ENCODE data around the gene C15orf39. TPM values are rescaled to one million over a fixed set of nuclear protein-coding genes. Genes with fewer than 3 reads are reported as not detected.

C15orf39 gene
- polyA plus RNA-seq, 1 donor from 2014 or later = not detected

GRCh38 chr15:75232252-75232813, 30.7 kb downstream of the C15orf39 start:
- Histone ChIP-seq H3K27me3 (ENCODE audit: insufficient read depth, low read depth, low read length) (no peaks in the 10 kb centered on the region), H2AFZ (ENCODE audit: low read depth, low read length) (no peak overlapping the region), H3K27ac (ENCODE audit: low read length) (no peak overlapping the region), H3F3A (ENCODE audit: insufficient read depth, low read length, poor library complexity, severe bottlenecking) (no peaks in the 10 kb centered on the region), H3K9me2 (ENCODE audit: insufficient read depth, low read length) (no peaks in the 10 kb centered on the region), H3K4me2 (ENCODE audit: low read length) (no peak overlapping the region), H3K9me3 (ENCODE audit: low read length) (no peaks in the 10 kb centered on the region), H3K79me2 (replicated peaks; ENCODE audit: insufficient read depth, low read length) (no peaks in the 10 kb centered on the region), H3K36me3 (ENCODE audit: insufficient read depth, low read length) (no peaks in the 10 kb centered on the region), H3K4me3 (ENCODE audit: low read length) (no peak overlapping the region), H4K20me1 (ENCODE audit: insufficient read depth) (no peaks in the 10 kb centered on the region), H3K9ac (ENCODE audit: low read length) (no peak overlapping the region)
- TF ChIP-seq TAF1 (IDR thresholded peaks at IDR 0.05; ENCODE audit: low read depth) (no peak), MXI1 (conservative IDR thresholded peaks at IDR 0.05; ENCODE audit: poor library complexity, severe bottlenecking) (no peak)

GRCh38 chr15:75232826-75233503, 31.3 kb downstream of the C15orf39 start:
- no peak overlapping the region for H3K4me2 ChIP-seq (ENCODE audit: low read length)
- H3K4me3 ChIP-seq (ENCODE audit: low read length) = no peak overlapping the region
- no peaks in the 10 kb centered on the region for H3F3A ChIP-seq (ENCODE audit: insufficient read depth, low read length, poor library complexity, severe bottlenecking)
- H3K9me3 ChIP-seq (ENCODE audit: low read length) = no peaks in the 10 kb centered on the region
- no peaks in the 10 kb centered on the region for H3K27me3 ChIP-seq (ENCODE audit: insufficient read depth, low read depth, low read length)
- no peaks in the 10 kb centered on the region for H4K20me1 ChIP-seq (ENCODE audit: insufficient read depth)
- H3K9ac ChIP-seq (ENCODE audit: low read length) = no peak overlapping the region
- no peaks in the 10 kb centered on the region for H3K9me2 ChIP-seq (ENCODE audit: insufficient read depth, low read length)
- no peaks in the 10 kb centered on the region for H3K36me3 ChIP-seq (ENCODE audit: insufficient read depth, low read length)
- TF ChIP-seq SMC3 (conservative IDR thresholded peaks at IDR 0.05; ENCODE audit: poor library complexity) = no peak
- TF ChIP-seq EP300 (conservative IDR thresholded peaks at IDR 0.05; ENCODE audit: poor library complexity, severe bottlenecking) = no peak
- no peak for TF ChIP-seq RAD21 (conservative IDR thresholded peaks at IDR 0.05)
- TF ChIP-seq MXI1 (conservative IDR thresholded peaks at IDR 0.05; ENCODE audit: poor library complexity, severe bottlenecking) = no peak
- TF ChIP-seq POLR2AphosphoS5 (IDR thresholded peaks at IDR 0.05) = no peak
- TF ChIP-seq EZH2 (IDR thresholded peaks at IDR 0.05; ENCODE audit: borderline replicate concordance, insufficient read depth, low read length, poor library complexity, severe bottlenecking) = no peak
- TF ChIP-seq REST (IDR thresholded peaks at IDR 0.05; ENCODE audit: borderline replicate concordance) = no peak
- no peak for TF ChIP-seq TAF1 (IDR thresholded peaks at IDR 0.05; ENCODE audit: low read depth)
- no peak for TF ChIP-seq CTCF (IDR thresholded peaks at IDR 0.05; ENCODE audit: poor library complexity, severe bottlenecking)
- H2AFZ ChIP-seq (ENCODE audit: low read depth, low read length) = no peak overlapping the region
- H3K79me2 ChIP-seq (replicated peaks; ENCODE audit: insufficient read depth, low read length) = no peaks in the 10 kb centered on the region
- H3K27ac ChIP-seq (ENCODE audit: low read length) = no peak overlapping the region

All from neural cell (in vitro differentiated cells).